ENCODE results near the gene PCDHGA6.
A peak's percentile ranks its signal among the peaks of the same experiment; 100 is the strongest.
"Not testable (repeated sequence)": the region's sequence is repeated elsewhere in the genome, so short reads cannot be mapped to it uniquely, and the experiment has no call there.

PCDHGA6 gene

DNA sequence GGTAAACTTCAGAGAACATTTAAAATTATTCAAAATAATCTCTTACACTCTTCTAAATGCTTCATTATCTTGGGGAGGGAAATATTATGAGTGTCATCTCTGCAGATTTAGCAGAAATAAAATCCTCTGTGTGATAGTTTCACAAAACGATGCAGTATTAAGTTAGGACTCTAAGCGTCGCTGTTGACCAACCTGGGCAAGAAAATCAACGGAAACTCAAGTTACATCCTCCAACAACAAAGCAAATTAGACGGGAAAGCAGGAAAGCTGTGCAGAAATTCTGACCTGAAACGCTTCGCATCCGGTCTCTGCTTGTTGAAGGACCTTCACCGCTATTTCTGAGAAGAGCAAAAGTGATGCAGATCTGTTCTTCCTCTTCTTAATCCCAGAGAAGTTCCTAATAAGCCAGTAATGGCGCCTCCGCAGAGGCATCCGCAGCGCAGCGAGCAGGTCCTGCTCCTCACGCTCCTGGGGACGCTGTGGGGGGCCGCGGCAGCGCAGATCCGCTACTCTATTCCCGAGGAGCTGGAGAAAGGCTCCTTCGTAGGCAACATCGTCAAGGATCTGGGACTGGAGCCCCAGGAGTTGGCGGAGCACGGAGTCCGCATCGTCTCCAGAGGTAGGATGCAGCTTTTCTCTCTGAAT lies at the start of gene PCDHGA6:
PCDHGA6 (plus strand) TSS at position 219 of the 645 bp plus-strand sequence; CDS start at position 412, 193 bp downstream.
- no peak for DNase-seq

GRCh38 chr5:141326088-141326854 lies 47.4 kb upstream of the PCDHGA6 start:
- peak; percentile 71 for DNase-seq

GRCh38 chr5:141328231-141328630 lies 45.5 kb upstream of the PCDHGA6 start:
- DNase-seq, result no peak

GRCh38 chr5:141330299-141331080 lies 43.2 kb upstream of the PCDHGA6 start, which contains the start of gene PCDHGA1:
Gene PCDHGA1, plus strand, starts transcription at chr5:141330514.
- peak; percentile 32 for DNase-seq

GRCh38 chr5:141332571-141332970 lies 41.1 kb upstream of the PCDHGA6 start:
- DNase-seq, result not testable (repeated sequence)

GRCh38 chr5:141338538-141339306 lies 35.0 kb upstream of the PCDHGA6 start, which contains the start of gene PCDHGA2:
Gene PCDHGA2, plus strand, starts transcription at chr5:141338760.
- DNase-seq, result no peak

GRCh38 chr5:141340781-141341354 lies 32.8 kb upstream of the PCDHGA6 start:
- DNase-seq, result not testable (repeated sequence)

DNA sequence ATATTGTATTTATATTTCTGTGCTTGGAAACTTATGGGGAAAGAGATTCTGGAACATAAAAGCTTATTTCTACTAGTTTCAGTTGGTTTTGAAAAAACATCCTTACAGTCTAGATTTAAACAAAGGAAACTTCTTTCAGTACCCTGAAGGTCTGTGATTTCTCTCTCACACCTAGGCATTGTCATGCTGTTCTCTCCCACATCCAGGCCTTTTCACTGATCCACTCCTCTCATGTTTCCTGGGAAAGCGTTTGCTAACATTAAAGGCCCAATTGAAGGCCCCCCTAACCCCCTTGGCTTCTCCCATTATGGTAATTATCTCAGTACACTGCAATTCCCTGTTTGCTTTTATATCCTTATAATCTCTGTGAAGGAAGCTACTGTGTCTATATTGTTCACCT lies 30.9 kb upstream of the PCDHGA6 start:
- no peak for DNase-seq

- no peak for DNase-seq
These were observed 30.3 kb upstream of the PCDHGA6 start, which contains the start of gene PCDHGA3 for GRCh38 chr5:141343242-141343952. Gene PCDHGA3, plus strand, starts transcription at chr5:141343829. Its CDS starts 205 bp downstream, at chr5:141344034.

DNA sequence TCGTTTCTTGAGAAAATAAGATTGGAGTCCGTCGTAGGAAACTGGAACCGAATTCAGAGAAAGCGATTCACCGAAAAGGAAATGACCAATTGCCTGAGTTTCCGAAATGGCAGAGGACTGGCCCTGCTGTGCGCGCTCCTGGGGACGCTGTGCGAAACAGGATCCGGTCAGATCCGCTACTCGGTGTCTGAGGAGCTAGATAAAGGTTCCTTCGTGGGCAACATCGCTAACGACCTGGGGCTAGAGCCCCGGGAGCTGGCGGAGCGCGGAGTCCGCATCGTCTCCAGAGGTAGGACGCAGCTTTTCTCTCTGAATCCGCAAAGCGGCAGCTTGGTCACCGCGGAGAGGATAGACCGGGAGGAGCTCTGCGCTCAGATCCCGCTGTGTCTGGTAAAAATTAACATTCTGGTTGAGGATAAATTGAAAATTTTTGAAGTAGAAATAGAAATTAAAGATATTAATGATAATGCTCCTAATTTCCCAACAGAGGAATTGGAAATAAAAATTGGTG lies 29.7 kb upstream of the PCDHGA6 start:
- DNase-seq, result no peak

DNA sequence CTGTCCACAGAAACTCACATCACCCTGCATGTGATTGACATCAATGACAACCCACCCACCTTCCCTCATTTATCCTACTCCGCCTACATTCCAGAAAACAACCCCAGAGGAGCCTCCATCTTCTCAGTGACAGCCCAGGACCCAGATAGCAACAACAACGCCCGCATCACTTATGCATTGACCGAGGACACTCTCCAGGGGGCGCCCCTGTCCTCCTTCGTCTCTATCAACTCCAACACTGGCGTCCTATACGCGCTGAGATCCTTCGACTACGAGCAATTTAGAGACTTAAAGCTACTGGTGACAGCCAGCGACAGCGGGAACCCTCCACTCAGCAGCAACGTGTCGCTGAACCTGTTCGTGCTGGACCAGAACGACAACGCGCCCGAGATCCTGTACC lies 28.4 kb upstream of the PCDHGA6 start:
- no peak for DNase-seq

- not testable (repeated sequence) for DNase-seq
These were observed 27.7 kb upstream of the PCDHGA6 start for GRCh38 chr5:141346017-141346416.

- DNase-seq, result no peak
These were observed 23.6 kb upstream of the PCDHGA6 start, which contains the start of gene PCDHGB1 for GRCh38 chr5:141349917-141350619. Gene PCDHGB1, plus strand, starts transcription at chr5:141350099. Its CDS starts 162 bp downstream, at chr5:141350261.

DNA sequence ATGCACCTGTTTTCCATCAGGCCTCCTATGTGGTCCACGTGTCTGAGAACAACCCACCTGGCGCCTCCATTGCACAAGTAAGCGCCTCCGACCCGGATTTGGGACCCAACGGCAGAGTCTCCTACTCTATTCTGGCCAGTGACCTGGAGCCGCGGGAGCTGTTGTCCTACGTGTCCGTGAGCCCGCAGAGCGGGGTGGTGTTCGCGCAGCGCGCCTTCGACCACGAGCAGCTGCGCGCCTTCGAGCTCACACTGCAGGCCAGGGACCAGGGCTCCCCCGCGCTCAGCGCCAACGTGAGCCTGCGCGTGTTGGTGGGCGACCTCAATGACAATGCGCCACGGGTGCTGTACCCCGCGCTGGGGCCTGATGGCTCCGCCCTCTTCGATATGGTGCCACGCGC lies 22.1 kb upstream of the PCDHGA6 start:
- no peak for DNase-seq

DNA sequence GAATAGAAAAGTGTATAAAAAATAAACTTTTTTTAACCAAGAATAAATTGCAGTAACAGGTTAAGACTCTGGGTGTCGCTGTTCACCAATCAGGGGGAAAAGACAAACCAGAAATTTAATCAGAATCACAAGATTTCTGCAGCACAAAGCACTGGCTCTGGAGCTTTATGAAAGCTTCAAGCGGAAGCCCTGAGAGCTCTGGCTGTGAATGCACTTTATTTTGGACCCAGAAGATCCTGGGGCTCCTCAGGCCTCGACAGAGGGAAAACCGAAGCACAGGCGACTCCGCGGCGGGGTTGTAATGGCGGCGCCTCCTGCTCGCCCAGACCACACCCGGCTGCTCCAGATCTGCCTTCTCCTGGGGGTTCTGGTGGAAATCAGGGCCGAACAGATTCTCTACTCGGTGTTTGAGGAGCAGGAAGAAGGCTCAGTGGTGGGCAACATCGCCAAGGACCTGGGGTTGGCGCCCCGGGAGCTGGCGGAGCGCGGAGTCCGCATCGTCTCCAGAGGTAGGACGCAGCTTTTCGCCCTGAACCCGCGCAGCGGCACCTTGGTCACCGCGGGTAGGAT lies 18.7 kb upstream of the PCDHGA6 start, which contains the start of gene PCDHGA4:
PCDHGA4 (plus strand) TSS at position 122 of the 570 bp plus-strand sequence; CDS start at position 209, 87 bp downstream.
- no peak for DNase-seq

DNA sequence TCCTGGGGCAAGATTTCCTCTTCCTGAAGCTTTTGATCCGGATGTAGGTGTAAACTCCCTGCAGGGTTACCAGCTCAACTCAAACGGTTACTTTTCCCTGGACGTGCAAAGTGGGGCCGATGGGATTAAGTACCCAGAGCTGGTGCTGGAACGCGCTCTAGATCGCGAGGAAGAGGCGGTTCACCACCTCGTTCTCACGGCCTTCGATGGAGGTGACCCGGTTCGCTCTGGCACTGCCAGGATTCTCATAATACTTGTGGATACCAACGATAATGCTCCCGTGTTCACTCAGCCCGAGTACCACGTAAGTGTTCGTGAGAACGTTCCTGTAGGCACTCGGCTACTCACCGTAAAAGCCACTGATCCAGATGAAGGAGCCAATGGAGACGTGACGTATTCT lies 18.1 kb upstream of the PCDHGA6 start:
- no peak for DNase-seq

- no peak for DNase-seq
These were observed 17.6 kb upstream of the PCDHGA6 start for GRCh38 chr5:141356133-141356532.

- DNase-seq, result no peak
These were observed 16.7 kb upstream of the PCDHGA6 start for GRCh38 chr5:141356950-141357349.

- no peak for DNase-seq
These were observed 13.8 kb upstream of the PCDHGA6 start, which contains the start of gene PCDHGB2 for GRCh38 chr5:141359790-141360426. Gene PCDHGB2, plus strand, starts transcription at chr5:141359994. Its CDS starts 142 bp downstream, at chr5:141360136.

Measured in activated T-cell treated with anti-CD3 and anti-CD28 coated beads, Interleukin-2, amount 50 U/mL, for 1 hour (primary cell).